Kidney tubule cell (primary cell): ENCODE measurements around the gene TMEM217.

ENCODE experiments used
- DNase-seq: peaks from one replicate; pipeline ENCODE4 v3.0.0-alpha.2; 2018; ENCODE audit warnings: low spot score

Gene TMEM217

GRCh38 chr6:37168163-37168758 is 89.7 kb downstream of the TMEM217 start:
- DNase-seq = no peak

GRCh38 chr6:37162740-37163139 is 95.2 kb downstream of the TMEM217 start:
- no peak for DNase-seq
